Measurements from ENCODE around the gene LRRC36.

The LRRC36 gene

DNA sequence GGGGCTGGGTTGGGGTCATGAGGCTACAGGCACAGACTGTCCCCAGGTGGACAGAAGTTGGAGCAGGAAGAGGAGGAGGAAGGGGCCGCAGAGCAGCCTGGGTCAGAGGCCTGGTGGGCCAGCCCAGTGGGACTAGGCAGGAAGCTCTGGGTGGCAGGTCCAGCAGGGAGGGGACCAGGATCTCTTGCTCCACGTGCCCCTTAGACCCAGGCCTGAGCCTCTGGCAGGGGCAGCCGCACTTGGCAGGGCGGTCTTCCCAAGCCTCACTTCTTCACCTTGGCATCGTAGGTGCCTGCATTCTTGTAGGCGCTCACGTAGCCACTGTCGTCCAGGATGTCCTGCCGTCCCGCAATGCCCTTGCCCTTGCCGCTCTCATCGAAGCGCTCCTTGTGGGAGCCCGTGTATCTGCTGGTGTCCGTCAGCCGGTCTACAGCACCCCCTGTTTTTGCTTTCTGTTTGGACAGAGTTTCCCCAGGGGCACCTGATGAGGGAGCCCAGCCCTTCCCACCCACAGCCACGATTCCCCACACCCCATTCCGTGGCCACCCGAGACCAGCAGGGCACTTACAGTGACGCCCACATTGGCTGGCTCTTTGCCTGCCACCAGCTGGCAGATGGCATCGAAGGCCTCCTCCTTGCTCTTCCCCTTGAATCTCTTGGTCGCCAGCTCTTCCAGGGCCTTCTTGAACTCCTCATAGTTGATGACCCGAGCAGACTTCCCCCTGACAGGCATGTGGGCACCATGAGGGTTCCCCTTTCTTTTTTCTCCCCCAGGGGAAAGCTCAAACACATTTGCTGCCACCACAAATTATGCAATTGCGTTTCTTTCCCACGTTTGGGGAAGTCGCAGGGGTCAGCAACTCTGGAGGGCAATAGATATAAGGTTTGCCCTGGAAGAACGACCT, 63.5 kb downstream of the LRRC36 start:
- Histone ChIP-seq H3K9me3 (no peaks in the 10 kb centered on the region), H3K4me1 (peaks cover 13% of the 10 kb centered on the region), H3K27me3 (no peaks in the 10 kb centered on the region), H3K36me3 (no peaks in the 10 kb centered on the region), H3K4me3 (ENCODE audit: low read depth, low read length) (no peak overlapping the region)
- DNase-seq, result no peak
- TF ChIP-seq, protein P1, sequence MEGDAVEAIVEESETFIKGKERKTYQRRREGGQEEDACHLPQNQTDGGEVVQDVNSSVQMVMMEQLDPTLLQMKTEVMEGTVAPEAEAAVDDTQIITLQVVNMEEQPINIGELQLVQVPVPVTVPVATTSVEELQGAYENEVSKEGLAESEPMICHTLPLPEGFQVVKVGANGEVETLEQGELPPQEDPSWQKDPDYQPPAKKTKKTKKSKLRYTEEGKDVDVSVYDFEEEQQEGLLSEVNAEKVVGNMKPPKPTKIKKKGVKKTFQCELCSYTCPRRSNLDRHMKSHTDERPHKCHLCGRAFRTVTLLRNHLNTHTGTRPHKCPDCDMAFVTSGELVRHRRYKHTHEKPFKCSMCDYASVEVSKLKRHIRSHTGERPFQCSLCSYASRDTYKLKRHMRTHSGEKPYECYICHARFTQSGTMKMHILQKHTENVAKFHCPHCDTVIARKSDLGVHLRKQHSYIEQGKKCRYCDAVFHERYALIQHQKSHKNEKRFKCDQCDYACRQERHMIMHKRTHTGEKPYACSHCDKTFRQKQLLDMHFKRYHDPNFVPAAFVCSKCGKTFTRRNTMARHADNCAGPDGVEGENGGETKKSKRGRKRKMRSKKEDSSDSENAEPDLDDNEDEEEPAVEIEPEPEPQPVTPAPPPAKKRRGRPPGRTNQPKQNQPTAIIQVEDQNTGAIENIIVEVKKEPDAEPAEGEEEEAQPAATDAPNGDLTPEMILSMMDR (IDR thresholded peaks at IDR 0.05; ENCODE audit: low read depth, low read length), result no peak

DNA sequence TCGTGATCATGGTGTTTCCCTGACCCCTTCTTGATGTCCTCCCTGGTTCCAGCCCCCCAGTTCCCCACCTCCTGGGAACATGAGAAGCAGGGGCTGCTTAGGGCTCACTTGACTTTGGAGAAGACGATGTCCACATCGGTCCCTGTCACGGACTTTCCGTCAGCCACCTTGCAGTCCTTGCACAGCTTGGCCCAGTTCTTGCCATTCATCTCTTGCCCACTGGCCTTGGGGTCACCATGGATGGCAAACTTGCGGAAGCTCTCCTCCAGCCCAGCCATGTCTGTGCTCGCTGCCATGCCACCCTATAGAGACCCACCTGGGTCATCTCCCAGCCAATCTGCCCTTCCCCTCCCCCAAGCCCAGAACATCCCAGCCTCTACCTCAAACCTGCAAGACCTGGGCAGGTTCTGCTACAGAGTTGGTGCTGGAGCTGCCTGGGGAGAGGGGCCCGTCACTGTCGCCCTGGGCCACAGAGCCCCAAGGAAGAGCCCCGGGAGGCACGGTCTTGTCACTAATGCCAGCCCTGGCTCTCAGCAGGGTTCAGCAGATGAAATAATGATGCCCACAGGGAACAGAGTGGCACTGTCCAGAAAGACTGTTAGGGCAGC, 64.3 kb downstream of the LRRC36 start:
- Histone ChIP-seq H3K4me1 (peaks cover 19% of the 10 kb centered on the region), H3K27me3 (no peaks in the 10 kb centered on the region), H3K4me3 (ENCODE audit: low read depth, low read length) (no peak overlapping the region), H3K9me3 (no peaks in the 10 kb centered on the region), H3K36me3 (no peaks in the 10 kb centered on the region)
- DNase-seq, result no peak
- TF ChIP-seq, protein P1 (IDR thresholded peaks at IDR 0.05; ENCODE audit: low read depth, low read length), result no peak

DNA sequence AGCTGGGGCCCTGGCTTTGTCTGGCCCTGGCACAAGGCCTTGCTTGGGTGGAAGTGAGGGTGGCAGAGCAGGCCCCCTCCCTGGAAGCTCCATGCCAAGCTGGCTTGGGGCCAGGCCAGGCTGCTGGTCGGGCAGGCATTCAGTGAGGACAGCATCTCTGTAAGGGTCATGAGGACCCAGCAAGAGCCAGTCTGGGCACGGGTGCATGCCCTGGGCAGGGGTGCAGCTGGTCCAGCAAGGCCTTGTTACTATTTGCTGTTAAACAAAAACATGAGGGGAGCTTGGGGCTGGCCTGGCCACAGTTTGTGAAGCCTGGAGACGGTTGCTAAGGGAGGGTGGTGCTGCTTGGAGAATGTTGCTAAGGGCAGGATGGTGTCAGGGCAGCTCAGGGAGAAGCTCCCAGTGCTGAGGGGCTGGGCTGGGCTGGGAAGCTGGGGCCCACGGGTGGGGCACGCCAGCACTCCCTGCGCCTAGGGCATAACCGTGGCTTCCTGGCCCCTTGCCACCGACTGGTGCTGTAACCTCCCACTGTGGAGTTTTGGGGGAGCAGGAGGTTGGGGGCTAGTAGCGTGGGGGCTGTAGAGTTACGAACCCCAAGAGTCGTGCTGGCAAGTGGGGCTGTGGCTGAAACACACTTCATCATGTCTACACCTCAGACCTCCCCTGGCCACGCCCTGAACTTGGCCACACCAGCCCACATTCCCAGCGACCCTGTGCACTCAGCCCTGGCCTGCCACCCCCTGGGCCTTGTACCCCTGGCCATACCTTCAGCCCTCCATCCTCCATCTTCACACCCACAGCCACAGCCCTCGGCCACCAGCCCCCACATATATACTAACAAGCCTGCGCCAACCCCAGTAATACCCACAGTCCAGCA, 65.0 kb downstream of the LRRC36 start:
- Histone ChIP-seq H3K4me3 (ENCODE audit: low read depth, low read length) (no peak overlapping the region), H3K36me3 (no peaks in the 10 kb centered on the region), H3K27me3 (no peaks in the 10 kb centered on the region), H3K9me3 (no peaks in the 10 kb centered on the region), H3K4me1 (peaks cover 23% of the 10 kb centered on the region)
- TF ChIP-seq, protein P1 (IDR thresholded peaks at IDR 0.05; ENCODE audit: low read depth, low read length), result no peak
- no peak for DNase-seq

DNA sequence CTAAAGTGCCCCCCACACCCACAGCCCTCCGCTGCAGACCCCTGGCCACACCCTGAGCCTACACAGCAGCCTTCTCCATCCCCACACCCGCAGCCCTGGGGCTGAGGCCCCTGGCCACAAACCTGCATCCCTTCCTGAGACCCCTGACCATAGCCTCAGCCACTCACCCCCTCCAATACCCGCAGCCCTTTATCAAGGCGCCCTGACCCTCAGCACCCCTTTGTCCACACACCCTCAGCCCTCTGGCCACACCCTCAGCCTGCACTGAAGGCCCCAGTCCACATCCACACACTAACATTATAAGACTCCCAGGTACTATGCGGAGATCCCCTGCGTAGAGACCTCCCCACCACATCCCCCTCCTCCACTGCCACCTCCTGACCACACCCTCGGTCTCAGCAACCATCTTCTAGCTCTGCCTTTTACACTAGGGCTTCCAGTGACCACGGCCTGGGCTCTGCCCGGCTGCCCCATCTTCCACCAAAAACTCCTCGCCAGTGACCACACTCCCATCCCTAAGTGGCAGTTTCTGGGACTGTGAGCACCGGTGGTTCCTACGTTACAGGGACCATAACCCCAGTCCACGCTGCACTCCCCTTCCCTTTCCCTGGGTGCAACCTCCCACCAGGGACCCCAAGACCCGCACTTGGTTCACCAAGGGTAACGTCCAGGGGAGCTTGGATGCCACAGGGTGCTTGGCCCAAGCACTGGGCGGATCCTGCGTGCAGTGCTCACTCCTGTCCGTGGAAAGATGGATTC, 65.9 kb downstream of the LRRC36 start:
- Histone ChIP-seq H3K4me1 (peaks cover 31% of the 10 kb centered on the region), H3K36me3 (no peaks in the 10 kb centered on the region), H3K9me3 (no peaks in the 10 kb centered on the region), H3K4me3 (ENCODE audit: low read depth, low read length) (peak overlapping the region; percentile 70), H3K27me3 (no peaks in the 10 kb centered on the region)
- no peak for DNase-seq
- TF ChIP-seq, protein P1 (IDR thresholded peaks at IDR 0.05; ENCODE audit: low read depth, low read length), result no peak

DNA sequence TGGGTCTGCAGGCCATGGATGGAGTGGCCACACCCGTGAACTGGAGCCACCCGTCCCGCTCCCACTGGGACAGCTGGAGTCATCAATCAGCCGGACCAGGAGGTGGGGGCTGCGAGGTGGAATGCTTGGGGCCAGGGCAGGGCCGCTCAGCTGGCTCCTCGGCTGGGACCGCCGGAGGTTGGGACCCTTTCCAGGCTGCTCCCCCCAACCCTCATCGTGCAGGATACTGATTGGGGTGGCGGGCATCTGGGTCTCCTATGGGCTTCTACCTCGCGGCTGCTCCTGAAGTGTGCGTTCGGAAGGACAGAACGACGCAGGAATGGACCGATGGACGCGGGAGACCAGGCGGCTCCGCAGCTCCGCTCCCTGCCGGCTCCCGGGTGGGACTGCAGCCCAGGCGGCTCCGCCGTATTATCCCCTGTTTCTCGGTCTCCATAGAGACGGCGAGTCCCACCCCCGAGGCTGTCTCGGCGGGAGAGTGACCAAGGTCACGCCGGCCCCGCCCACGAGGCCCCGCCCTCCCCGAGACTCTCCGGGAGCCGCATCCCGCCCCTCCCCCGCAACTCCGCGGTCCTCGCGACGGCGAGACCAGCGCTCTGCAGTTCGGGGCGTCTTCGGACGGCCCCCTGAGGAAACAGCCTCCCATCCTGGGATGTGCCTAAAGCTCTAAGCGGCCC, 66.6 kb downstream of the LRRC36 start, which contains the start of gene TPPP3:
TSS of gene TPPP3 (minus strand) at position 388 of the 677 bp plus-strand sequence. CDS start 2,387 bp downstream, outside the sequence.
- TF ChIP-seq, protein P1 (IDR thresholded peaks at IDR 0.05; ENCODE audit: low read depth, low read length), result peak; percentile 66
- DNase-seq, result peak; percentile 98
- Histone ChIP-seq H3K4me1 (peaks cover 32% of the 10 kb centered on the region), H3K4me3 (ENCODE audit: low read depth, low read length) (peak within 1 kb of the TSS; percentile 70), H3K27me3 (no peaks in the 10 kb centered on the region), H3K36me3 (no peaks in the 10 kb centered on the region), H3K9me3 (no peaks in the 10 kb centered on the region)
